DND-41 (cell line): ENCODE results near the gene MIA.

ENCODE experiments used
- ATAC-seq: fragments of 200-7000 bp; cut with Tn5 transposase; 3 replicates; pipeline ENCODE4 v1.9.1; 2021; ENCODE audit warnings: low read depth; ENCODE audit not compliant: insufficient read depth
- DNase-seq: peaks from one replicate; pipeline ENCODE4 v3.0.0-alpha.2; 2020
- H2AFZ ChIP-seq: 2 replicates; pipeline ENCODE4 v1.6.0; 2012; ENCODE audit warnings: low read depth, low read length
- H3K27ac ChIP-seq: 2 replicates; pipeline ENCODE4 v1.5.1; 2012; ENCODE audit warnings: low read length, inconsistent platforms
- H3K27me3 ChIP-seq: fragments of 200-600 bp; sonication (generic); 2 replicates; pipeline ENCODE4 v1.6.0; 2012; ENCODE audit warnings: low read length, mild to moderate bottlenecking, inconsistent platforms; ENCODE audit not compliant: insufficient read depth, poor library complexity
- H3K36me3 ChIP-seq: 2 replicates; pipeline ENCODE4 v1.5.1; 2012; ENCODE audit warnings: low read length, inconsistent platforms; ENCODE audit not compliant: insufficient read depth
- H3K4me1 ChIP-seq: 2 replicates; pipeline ENCODE4 v1.5.1; 2012; ENCODE audit warnings: mild to moderate bottlenecking, low read length; ENCODE audit not compliant: insufficient read depth
- H3K4me2 ChIP-seq: 2 replicates; pipeline ENCODE4 v1.6.0; 2012; ENCODE audit warnings: mild to moderate bottlenecking, moderate library complexity, low read length, inconsistent platforms; ENCODE audit not compliant: insufficient read depth
- H3K4me3 ChIP-seq, 2 experiments: fragments of 200-600 bp in 1 of 2; shearing (Covaris generic) in 1 of 2; 2 replicates each; pipeline ENCODE4 v1.5.1; 2012 to 2016; ENCODE audit warnings: inconsistent platforms in 2 of 2, low read length in 2 of 2, mild to moderate bottlenecking in 2 of 2, low read depth in 1 of 2, moderate library complexity in 1 of 2
- H3K79me2 ChIP-seq: 2 replicates; pipeline ENCODE4 v1.6.0; 2012; ENCODE audit warnings: low read length, inconsistent platforms; ENCODE audit not compliant: insufficient read depth
- H3K9ac ChIP-seq: 2 replicates; pipeline ENCODE4 v1.6.0; 2012; ENCODE audit warnings: low read depth, mild to moderate bottlenecking, inconsistent platforms, low read length, moderate library complexity
- H3K9me3 ChIP-seq: 2 replicates; pipeline ENCODE4 v1.5.1; 2012; ENCODE audit warnings: low read length, moderate library complexity, mild to moderate bottlenecking, inconsistent platforms; ENCODE audit not compliant: insufficient read depth, severe bottlenecking
- H4K20me1 ChIP-seq: 2 replicates; pipeline ENCODE4 v1.6.0; 2012; ENCODE audit warnings: low read length; ENCODE audit not compliant: insufficient read depth
- EZH2 ChIP-seq: IDR thresholded peaks from 3 replicates; pipeline ENCODE4 v1.6.1; 2012; ENCODE audit warnings: borderline replicate concordance, low read depth, mild to moderate bottlenecking, moderate library complexity, low read length, inconsistent platforms; ENCODE audit not compliant: severe bottlenecking
- TF ChIP-seq, protein P1 (sequence below): IDR thresholded peaks from 2 replicates; pipeline ENCODE4 v1.5.1; 2012; ENCODE audit warnings: borderline replicate concordance, low read length, moderate library complexity, mild to moderate bottlenecking; ENCODE audit not compliant: poor library complexity, severe bottlenecking; ENCODE audit errors: extremely low read depth

Gene MIA

DNA sequence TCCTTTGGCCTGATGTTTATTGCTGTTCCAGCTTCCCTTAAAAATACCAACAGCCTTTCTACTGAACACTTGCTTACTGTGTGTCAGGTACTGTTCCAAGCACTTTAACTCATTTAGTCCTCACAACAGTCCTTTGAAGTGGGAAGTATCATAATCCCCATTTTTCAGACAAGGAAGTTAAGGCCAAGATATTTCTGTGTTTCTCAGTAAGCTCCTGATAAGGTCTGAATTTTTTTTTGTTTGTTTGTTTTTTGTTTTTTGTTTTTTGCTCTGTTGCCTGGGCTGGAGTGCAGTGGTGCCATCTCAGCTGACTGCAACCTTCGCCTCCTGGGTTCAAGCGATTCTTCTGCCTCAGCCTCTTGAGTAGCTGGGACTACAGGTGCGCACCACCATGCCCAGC, 16.8 kb upstream of the MIA start:
- Histone ChIP-seq H4K20me1 (peaks cover 79% of the 10 kb centered on the region), H3K79me2 (peaks cover 75% of the 10 kb centered on the region), H3K36me3 (peaks cover 92% of the 10 kb centered on the region), H3K4me3 (no peak overlapping the region), H3K27me3 (no peaks in the 10 kb centered on the region), H3K4me1 (peaks cover 31% of the 10 kb centered on the region), H3K9me3 (no peaks in the 10 kb centered on the region), H3K27ac (no peak overlapping the region), H3K9ac (no peak overlapping the region), H3K4me2 (no peak overlapping the region), H2AFZ (no peak overlapping the region)
- TF ChIP-seq, protein P1, sequence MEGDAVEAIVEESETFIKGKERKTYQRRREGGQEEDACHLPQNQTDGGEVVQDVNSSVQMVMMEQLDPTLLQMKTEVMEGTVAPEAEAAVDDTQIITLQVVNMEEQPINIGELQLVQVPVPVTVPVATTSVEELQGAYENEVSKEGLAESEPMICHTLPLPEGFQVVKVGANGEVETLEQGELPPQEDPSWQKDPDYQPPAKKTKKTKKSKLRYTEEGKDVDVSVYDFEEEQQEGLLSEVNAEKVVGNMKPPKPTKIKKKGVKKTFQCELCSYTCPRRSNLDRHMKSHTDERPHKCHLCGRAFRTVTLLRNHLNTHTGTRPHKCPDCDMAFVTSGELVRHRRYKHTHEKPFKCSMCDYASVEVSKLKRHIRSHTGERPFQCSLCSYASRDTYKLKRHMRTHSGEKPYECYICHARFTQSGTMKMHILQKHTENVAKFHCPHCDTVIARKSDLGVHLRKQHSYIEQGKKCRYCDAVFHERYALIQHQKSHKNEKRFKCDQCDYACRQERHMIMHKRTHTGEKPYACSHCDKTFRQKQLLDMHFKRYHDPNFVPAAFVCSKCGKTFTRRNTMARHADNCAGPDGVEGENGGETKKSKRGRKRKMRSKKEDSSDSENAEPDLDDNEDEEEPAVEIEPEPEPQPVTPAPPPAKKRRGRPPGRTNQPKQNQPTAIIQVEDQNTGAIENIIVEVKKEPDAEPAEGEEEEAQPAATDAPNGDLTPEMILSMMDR, result no peak
- TF ChIP-seq EZH2, result no peak
- DNase-seq, result no peak
- no peak for ATAC-seq

- Histone ChIP-seq H3K27ac (no peak overlapping the region), H3K9me3 (no peaks in the 10 kb centered on the region), H3K9ac (no peak overlapping the region), H4K20me1 (peaks cover 85% of the 10 kb centered on the region), H3K4me3 (no peak overlapping the region), H3K4me2 (no peak overlapping the region), H3K27me3 (no peaks in the 10 kb centered on the region), H3K4me1 (peaks cover 24% of the 10 kb centered on the region), H2AFZ (no peak overlapping the region), H3K36me3 (peaks cover 94% of the 10 kb centered on the region), H3K79me2 (peaks cover 66% of the 10 kb centered on the region)
- TF ChIP-seq EZH2, result no peak
- TF ChIP-seq, protein P1, result no peak
- no peak for DNase-seq
- ATAC-seq, result no peak
These were observed 16.0 kb upstream of the MIA start for GRCh38 chr19:40759352-40759751.

DNA sequence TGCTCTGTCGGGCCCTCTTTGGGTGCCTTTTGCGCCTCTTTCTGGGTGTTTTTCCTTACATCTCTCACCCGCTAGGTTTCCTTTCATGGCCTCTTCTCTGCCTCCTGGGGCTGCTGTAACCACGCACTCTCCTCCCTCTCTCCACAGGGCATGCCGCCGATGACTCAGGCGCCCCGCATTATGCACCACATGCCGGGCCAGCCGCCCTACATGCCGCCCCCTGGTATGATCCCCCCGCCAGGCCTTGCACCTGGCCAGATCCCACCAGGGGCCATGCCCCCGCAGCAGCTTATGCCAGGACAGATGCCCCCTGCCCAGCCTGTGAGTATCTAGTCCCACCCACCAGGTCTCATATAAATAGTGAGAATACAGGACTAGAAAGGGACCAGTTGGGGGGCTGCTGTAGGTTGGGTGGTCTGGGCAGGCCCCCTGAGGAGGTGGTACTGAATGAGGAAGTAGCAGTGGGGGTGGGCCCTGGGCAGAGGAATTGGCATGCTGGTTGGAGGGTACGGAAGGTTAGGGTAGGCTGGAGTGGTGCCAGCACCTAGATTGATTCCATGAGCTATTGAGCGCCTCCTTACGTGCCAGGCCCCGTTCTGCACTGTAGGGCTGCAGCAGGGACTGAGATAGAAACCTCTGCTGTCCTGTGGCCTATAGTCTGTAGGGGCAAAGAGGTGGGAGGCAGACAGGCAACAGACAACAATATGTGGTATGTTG, 12.4 kb upstream of the MIA start:
- H3K36me3 ChIP-seq, result peaks cover 87% of the 10 kb centered on the region

More for the DNA sequence above, 12.4 kb upstream of the MIA start:
- TF ChIP-seq, protein P1, result no peak
- no peak for TF ChIP-seq EZH2
- DNase-seq (no peak), ATAC-seq (peak; percentile 24; the same call in 1 of the 3 replicates)
- Histone ChIP-seq H3K4me1 (no peaks in the 10 kb centered on the region), H3K4me2 (no peak overlapping the region), H3K9me3 (no peaks in the 10 kb centered on the region), H3K79me2 (peaks cover 33% of the 10 kb centered on the region), H4K20me1 (peaks cover 69% of the 10 kb centered on the region), H3K27me3 (no peaks in the 10 kb centered on the region), H3K4me3 (no peak overlapping the region), H3K27ac (no peak overlapping the region), H2AFZ (no peak overlapping the region), H3K9ac (no peak overlapping the region)
